ENCODE data around the gene MTOR. TPM values are rescaled to one million over a fixed set of nuclear protein-coding genes. Genes with fewer than 3 reads are reported as not detected.

Gene MTOR
- total and polyA plus RNA-seq, 2 donors (not counting 3 experiments of a cell fraction or from before 2014, with no cell fraction given): 33.5 to 50.4 TPM

GRCh38 chr1:11187931-11188330 lies 74.4 kb downstream of the MTOR start:
- POLR2A ChIA-PET: no interaction called here

More at GRCh38 chr1:11187931-11188330, 74.4 kb downstream of the MTOR start:
- Histone ChIP-seq H3K9me3 (replicated peaks; ENCODE audit: control insufficient read depth, insufficient read depth, low read length) (no peaks in the 10 kb centered on the region), H3K27ac (ENCODE audit: insufficient read depth, low read depth, low read length) (no peak overlapping the region), H3K4me1 (ENCODE audit: control insufficient read depth, extremely low read depth, insufficient read depth, low read length) (no peaks in the 10 kb centered on the region), H4K20me1 (replicated peaks; ENCODE audit: control insufficient read depth, extremely low read depth, insufficient read depth, low read length) (no peaks in the 10 kb centered on the region), H3K79me2 (ENCODE audit: control insufficient read depth, insufficient read depth, low read length) (no peaks in the 10 kb centered on the region), H3K9ac (replicated peaks; ENCODE audit: extremely low read depth, insufficient read depth, low read length) (no peak overlapping the region), H3K9me1 (replicated peaks; ENCODE audit: control insufficient read depth, extremely low read depth, insufficient read depth, low read length) (no peaks in the 10 kb centered on the region), H3K27me3 (ENCODE audit: control insufficient read depth in 2 of 2, insufficient read depth in 2 of 2, low read length in 2 of 2) (no peaks in the 10 kb centered on the region), H3K4me3 (replicated peaks in 1 of 3; ENCODE audit: insufficient read depth in 1 of 3, low read depth in 1 of 3, low read length in 3 of 3) (no peak overlapping the region), H3K4me2 (ENCODE audit: insufficient read depth, low read length) (no peak overlapping the region), H2AFZ (ENCODE audit: low read depth, low read length) (no peak overlapping the region), H3K36me3 (ENCODE audit: control insufficient read depth in 2 of 2, extremely low read depth in 1 of 2, insufficient read depth in 2 of 2, low read length in 2 of 2) (peaks cover 18 to 21% of the 10 kb centered on the region in 2 experiments)
- dilution Hi-C loops (cut with MboI; ENCODE audit: extremely low pct_ligation_motif_present, low sequenced_read_pairs) (no loop called here), intact Hi-C loops (cut with micrococcal nuclease) (no loop called here)
- FAIRE-seq: no peak
- CTCF ChIA-PET: interaction anchor here (1.0 kb wide), 1 partner anchor 151 kb away, joined by 3 read pairs; no protein-coding TSS in a partner anchor
- DNase-seq (ENCODE audit: low read depth, low spot score): no peak
- no TSS peak for BruUV-seq (replicated peaks)
- no peak for TF ChIP-seq CTCF (IDR thresholded peaks at IDR 0.05; ENCODE audit: extremely low read depth in 1 of 2, insufficient read depth in 1 of 2, low read depth in 1 of 2, low read length in 2 of 2)
- TF ChIP-seq POLR2A (IDR thresholded peaks at IDR 0.05; ENCODE audit: low read depth, low read length): no peak
- no peak for TF ChIP-seq EZH2 (IDR thresholded peaks at IDR 0.05; ENCODE audit: borderline replicate concordance, low read depth, low read length, severe bottlenecking)
- TF ChIP-seq GATA2 (IDR thresholded peaks at IDR 0.05; ENCODE audit: insufficient read depth, insufficient read length, low read depth, low read length): no peak
- no peak for TF ChIP-seq FOS (IDR thresholded peaks at IDR 0.05; ENCODE audit: borderline replicate concordance, insufficient read depth, low read length)
- TF ChIP-seq JUN (IDR thresholded peaks at IDR 0.05; ENCODE audit: borderline replicate concordance, insufficient read depth, insufficient read length, low read depth): no peak
- TF ChIP-seq MYC (IDR thresholded peaks at IDR 0.05; ENCODE audit: low read depth, low read length): no peak
- no peak for TF ChIP-seq POLR2AphosphoS5 (IDR thresholded peaks at IDR 0.05; ENCODE audit: insufficient read depth, low read depth, low read length)
- TF ChIP-seq, protein P1, sequence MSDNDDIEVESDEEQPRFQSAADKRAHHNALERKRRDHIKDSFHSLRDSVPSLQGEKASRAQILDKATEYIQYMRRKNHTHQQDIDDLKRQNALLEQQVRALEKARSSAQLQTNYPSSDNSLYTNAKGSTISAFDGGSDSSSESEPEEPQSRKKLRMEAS (IDR thresholded peaks at IDR 0.05; ENCODE audit: insufficient read depth, insufficient read length): no peak

Data from endothelial cell of umbilical vein (primary cell).